K562 (cell line): ENCODE data around the gene SVOP. TPM values are rescaled to one million over a fixed set of nuclear protein-coding genes. Genes with fewer than 3 reads are reported as not detected.
A peak's percentile ranks its signal among the peaks of the same experiment; 100 is the strongest.

ENCODE experiments used
- ATAC-seq: fragments of 200-7000 bp; cut with Tn5 transposase; 3 replicates; pipeline ENCODE4 v1.9.1; 2020; ENCODE audit warnings: moderate library complexity
- BruUV-seq: library from RNA; stranded (reverse); fragments of 400-500 nt; replicated peaks from 2 replicates; lab custom pipeline; 2021; lab: Mats Ljungman, UMichigan
- CTCF ChIA-PET: fragments of 300-600 bp; formaldehyde crosslinking; extraction: SDS; loops from one replicate; lab custom pipeline; 2021; ENCODE audit warnings: low intra/inter-chr PET ratio; lab: Yijun Ruan, JAX
- POLR2A ChIA-PET: fragments of 300-600, 350-650 bp; sonication (Branson Sonifier 250); formaldehyde crosslinking; extraction: SDS; loops from one replicate; lab custom pipeline; 2021; ENCODE audit warnings: antibody characterized with exemption, inconsistent platforms; lab: Yijun Ruan, JAX
- DNase-seq, 4 experiments: peaks; one replicate each; pipeline versions ENCODE4 v3.0.0 to v3.0.0-alpha.2; 2011 to 2018; ENCODE audit warnings: low spot score in 3 of 4, mixed read lengths in 3 of 4; ENCODE audit errors: extremely low read depth in 1 of 4
- FAIRE-seq: peaks from 2 replicates; lab custom pipeline; 2011; peaks lifted over from hg19 to GRCh38; lab: Jason Lieb, UNC
- H2AFZ ChIP-seq: 2 replicates; pipeline ENCODE4 v1.6.0; 2011; ENCODE audit warnings: low read depth, low read length, control low read depth, inconsistent platforms
- H3K27ac ChIP-seq: fragments of 200-600 bp; 3 replicates; pipeline ENCODE4 v1.8.0; 2011; ENCODE audit warnings: low read depth, mild to moderate bottlenecking, control low read depth, inconsistent platforms, low read length, moderate library complexity, mixed read lengths; ENCODE audit errors: extremely low read depth
- H3K27me3 ChIP-seq, 2 experiments: fragments of 300-600 bp in 1 of 2; 2 replicates in 1 of 2; 3 replicates in 1 of 2; pipeline versions ENCODE4 v1.6.0 to v1.8.0; 2011; ENCODE audit warnings: inconsistent platforms in 2 of 2, low read length in 2 of 2, mild to moderate bottlenecking in 1 of 2, mixed read lengths in 1 of 2, moderate library complexity in 1 of 2; ENCODE audit not compliant: control insufficient read depth in 2 of 2, insufficient read depth in 2 of 2
- H3K36me3 ChIP-seq: fragments of 300-600 bp; 3 replicates; pipeline ENCODE4 v1.8.0; 2011; ENCODE audit warnings: mild to moderate bottlenecking, low read length, inconsistent platforms; ENCODE audit not compliant: control insufficient read depth, insufficient read depth
- H3K4me1 ChIP-seq, 2 experiments: fragments of 200-600 bp in 1 of 2; replicated peaks in 1 of 2; 2 replicates in 1 of 2; 3 replicates in 1 of 2; pipeline versions ENCODE4 v1.5.1 to v1.8.0; 2011; ENCODE audit warnings: inconsistent platforms in 2 of 2, low read length in 2 of 2, mild to moderate bottlenecking in 1 of 2, mixed read lengths in 1 of 2, moderate library complexity in 1 of 2; ENCODE audit not compliant: control insufficient read depth in 2 of 2, insufficient read depth in 2 of 2
- H3K4me2 ChIP-seq: 2 replicates; pipeline ENCODE4 v1.6.1; 2011; ENCODE audit warnings: low read length, control low read depth, inconsistent platforms, mixed read lengths; ENCODE audit not compliant: insufficient read depth
- H3K4me3 ChIP-seq: fragments of 200-600 bp; sonication (generic), shearing (Covaris generic); 2 replicates; pipeline ENCODE4 v1.5.1; 2016; ENCODE audit warnings: control low read depth, inconsistent platforms
- H3K79me2 ChIP-seq: fragments of 200-600 bp; 3 replicates; pipeline ENCODE4 v1.8.0; 2011; ENCODE audit warnings: low read length, inconsistent platforms; ENCODE audit not compliant: control insufficient read depth, insufficient read depth
- H3K9ac ChIP-seq, 2 experiments: 2 replicates each; pipeline versions ENCODE4 v1.6.0 to v1.6.1; 2011; ENCODE audit warnings: low read depth in 2 of 2, low read length in 2 of 2, control low read depth in 1 of 2, inconsistent platforms in 1 of 2, mild to moderate bottlenecking in 1 of 2, mixed read lengths in 1 of 2; ENCODE audit not compliant: insufficient read depth in 1 of 2
- H3K9me1 ChIP-seq: one replicate; pipeline ENCODE4 v1.6.0; 2011; ENCODE audit warnings: inconsistent platforms, mild to moderate bottlenecking, low read length, moderate library complexity; ENCODE audit not compliant: control insufficient read depth, insufficient read depth
- H3K9me3 ChIP-seq: replicated peaks from 2 replicates; pipeline ENCODE4 v1.5.1; 2011; ENCODE audit warnings: low read depth, low read length, inconsistent platforms; ENCODE audit not compliant: control insufficient read depth, insufficient read depth
- H4K20me1 ChIP-seq: replicated peaks from 2 replicates; pipeline ENCODE4 v1.6.1; 2011; ENCODE audit warnings: low read length, inconsistent platforms, mixed read lengths; ENCODE audit not compliant: control insufficient read depth, insufficient read depth
- SAFB2 ChIP-seq: fragments of 200-400 bp; formaldehyde crosslinking; IDR thresholded peaks from 2 replicates; pipeline ENCODE4 v1.6.1; 2018; ENCODE audit warnings: borderline replicate concordance, low read length, low read depth, moderate library complexity; ENCODE audit not compliant: severe bottlenecking
- TAF9B ChIP-seq: fragments of 450-650 bp; IDR thresholded peaks from 2 replicates; pipeline ENCODE4 v1.6.1; 2018; ENCODE audit warnings: mild to moderate bottlenecking; ENCODE audit not compliant: partially characterized antibody
- TRIM28 ChIP-seq: fragments of 450-650 bp; IDR thresholded peaks from 2 replicates; pipeline ENCODE4 v1.6.1; 2017
- WGBS: fragments of 100-300 bp; shearing (Covaris generic); methylation state at CpG from one replicate; pipeline ENCODE4 v1.1.6; 2016; ENCODE audit warnings: low coverage, mixed read lengths; ENCODE audit not compliant: insufficient coverage; ENCODE audit errors: missing lambda C conversion rate; 5-methylcytosine and 5-hydroxymethylcytosine counted together
- in situ Hi-C: fragments of 300-500 bp; cut with MboI; formaldehyde crosslinking; loops from 4 replicates; pipeline ENCODE4 v1.15.0; 2018; ENCODE audit warnings: inconsistent platforms, mixed read lengths
- intact Hi-C: fragments of 100-400 bp; cut with micrococcal nuclease; formaldehyde crosslinking; loops from 2 replicates; pipeline ENCODE4 v1.14.2; 2022
- polyA plus RNA-seq, 8 experiments: library from polyadenylated mRNA; depleted of rRNA in 4 of 8; stranded (reverse) in 5 of 8; unstranded in 3 of 8; fragments of >200 nt; fragmentation: Nextera tagmentation in 2 of 8; fragmentation: Illumina TruSeq in 1 of 8; extraction: Ambion mirVana in 2 of 8; extraction: Trizol in 1 of 8; gene quantifications; 2 replicates each; pipeline versions ENCODE4 v1.2.1 to v1.2.3, GENCODE V29; 2011 to 2014; ENCODE audit warnings: inconsistent platforms in 1 of 8, missing spikeins in 1 of 8
- total RNA-seq, 7 experiments: library from RNA; depleted of rRNA in 6 of 7; stranded (reverse); fragments of >200 nt in 6 of 7; fragmentation: Illumina TruSeq in 2 of 7; extraction: Trizol in 2 of 7; gene quantifications; 2 replicates each; pipeline versions ENCODE4 v1.2.1 to v1.2.3, GENCODE V29; 2011 to 2021; ENCODE audit warnings: low replicate concordance in 1 of 7

Gene SVOP
- total and polyA plus RNA-seq, 9 of the 15 experiments (the other 6 are each of a cell fraction or from before 2014, with no cell fraction given): 0.01 to 0.09 (median 0.06) TPM; not detected in 1

GRCh38 chr12:109036975-109037374 lies 16.1 kb upstream of the SVOP start:
- 0% methylated on average over 1 of the region's 1 CpG for WGBS
- no peak overlapping the region for H3K4me3 ChIP-seq
- H3K9ac ChIP-seq: no peak overlapping the region
- BruUV-seq: no TSS peak
- TF ChIP-seq TRIM28: peak; percentile 33; the same call in 1 of the 2 replicates
- no peak for TF ChIP-seq TAF9B
- no peaks in the 10 kb centered on the region for H3K4me1 ChIP-seq
- H3K9me1 ChIP-seq: no peaks in the 10 kb centered on the region
- intact Hi-C loops (no loop called here), in situ Hi-C loops (no loop called here)
- FAIRE-seq (no peak), ATAC-seq (no peak), DNase-seq (no peak)
- H3K36me3 ChIP-seq: no peaks in the 10 kb centered on the region
- no peak overlapping the region for H3K27ac ChIP-seq
- H3K9me3 ChIP-seq: 0 out of 2 replicates have a peak, but pooled peaks cover 2% of the 10 kb centered on the region
- POLR2A ChIA-PET: interaction anchor here (0.6 kb wide), 1 partner anchor 10 kb away, joined by 4 read pairs; no protein-coding TSS in a partner anchor
- H4K20me1 ChIP-seq: no peaks in the 10 kb centered on the region
- H3K27me3 ChIP-seq: no peaks in the 10 kb centered on the region; a peak in 1 of 5 replicates
- no peaks in the 10 kb centered on the region for H3K79me2 ChIP-seq
- no peak overlapping the region for H2AFZ ChIP-seq
- CTCF ChIA-PET: no interaction called here
- no peak overlapping the region for H3K4me2 ChIP-seq

GRCh38 chr12:109033239-109034196 lies 12.7 kb upstream of the SVOP start:
- 0% methylated on average over 7 of the region's 7 CpGs for WGBS
- peaks cover 0 to 4% of the 10 kb centered on the region in 2 experiments; a peak in 2 of 5 replicates for H3K27me3 ChIP-seq
- no peak for DNase-seq
- H3K9me1 ChIP-seq: no peaks in the 10 kb centered on the region
- no peak overlapping the region for H3K9ac ChIP-seq
- H3K4me3 ChIP-seq: no peak overlapping the region
- no peaks in the 10 kb centered on the region for H4K20me1 ChIP-seq
- no peak for ATAC-seq
- H3K4me2 ChIP-seq: no peak overlapping the region
- H3K4me1 ChIP-seq: no peaks in the 10 kb centered on the region
- FAIRE-seq: no peak
- TF ChIP-seq SAFB2: no peak
- in situ Hi-C loops (no loop called here), intact Hi-C loops (no loop called here)
- no peaks in the 10 kb centered on the region for H3K9me3 ChIP-seq
- CTCF ChIA-PET: no interaction called here
- no peak overlapping the region for H2AFZ ChIP-seq
- H3K36me3 ChIP-seq: no peaks in the 10 kb centered on the region
- POLR2A ChIA-PET: interaction anchor here (0.6 kb wide), 1 partner anchor 12 kb away, joined by 3 read pairs; no protein-coding TSS in a partner anchor
- no peaks in the 10 kb centered on the region for H3K79me2 ChIP-seq
- no TSS peak for BruUV-seq
- H3K27ac ChIP-seq: no peak overlapping the region
